RWPE1 (cell line): ENCODE data around the gene GPHA2.

Experiments
- CTCF ChIA-PET: fragments of 350-600 bp; sonication (Branson Sonifier 250); formaldehyde crosslinking; extraction: SDS; loops from one replicate; lab custom pipeline; 2021; lab: Yijun Ruan, JAX
- POLR2A ChIA-PET: fragments of 400-600 bp; formaldehyde crosslinking; extraction: SDS; loops from one replicate; lab custom pipeline; 2020; ENCODE audit warnings: antibody characterized with exemption; ENCODE audit not compliant: low non-redundant PET; lab: Yijun Ruan, JAX
- DNase-seq: peaks from one replicate; pipeline ENCODE4 v3.0.0; 2012; ENCODE audit warnings: low spot score
- H3K27ac ChIP-seq: fragments of 450-650 bp; 2 replicates; pipeline ENCODE4 v1.5.1; 2017
- CTCF ChIP-seq: fragments of 450-650 bp; conservative IDR thresholded peaks from 2 replicates; pipeline ENCODE4 v1.5.1; 2017; ENCODE audit warnings: low read depth, mild to moderate bottlenecking

GPHA2 gene

GRCh38 chr11:64902102-64902900 lies 33.4 kb downstream of the GPHA2 start:
- no peak for DNase-seq
- POLR2A ChIA-PET = no interaction called here
- CTCF ChIA-PET = interaction anchor here (0.6 to 1.4 kb wide), 3 partner anchors 14 to 111 kb away, joined by 3 to 7 read pairs (median 3); partner anchors contain the start of gene ARL2
- no peak overlapping the region; the same call in 1 of the 2 replicates for H3K27ac ChIP-seq
- TF ChIP-seq CTCF = no peak

GRCh38 chr11:64900774-64901173 lies 34.9 kb downstream of the GPHA2 start:
- no peak for DNase-seq
- no peak for TF ChIP-seq CTCF
- CTCF ChIA-PET = interaction anchor here (0.6 to 1.4 kb wide), 3 partner anchors 39 to 113 kb away, joined by 3 to 7 read pairs (median 5); partner anchors contain the start of gene ARL2
- peak overlapping the region; percentile 26 for H3K27ac ChIP-seq
- POLR2A ChIA-PET = interaction anchor here (0.7 kb wide), 1 partner anchor 57 kb away, joined by 3 read pairs; no protein-coding TSS in a partner anchor

GRCh38 chr11:64900263-64900678 lies 35.4 kb downstream of the GPHA2 start:
- no peak for TF ChIP-seq CTCF
- ChIA-PET POLR2A (interaction anchor here (0.6 kb wide), 1 partner anchor 104 kb away, joined by 7 read pairs; no protein-coding TSS in a partner anchor), CTCF (interaction anchor here (0.6 to 0.7 kb wide), 2 partner anchors 40 to 49 kb away, joined by 3 to 5 read pairs; no protein-coding TSS in a partner anchor)
- H3K27ac ChIP-seq = peak overlapping the region; percentile 26
- DNase-seq = peak; percentile 76

- H3K27ac ChIP-seq = peak overlapping the region; percentile 26; the same call in 1 of the 2 replicates
- POLR2A ChIA-PET = no interaction called here
- no peak for DNase-seq
- CTCF ChIA-PET = no interaction called here
- TF ChIP-seq CTCF = no peak
These were observed 37.2 kb downstream of the GPHA2 start for GRCh38 chr11:64898541-64898940.

GRCh38 chr11:64898076-64898445 lies 37.6 kb downstream of the GPHA2 start:
- POLR2A ChIA-PET = no interaction called here
- CTCF ChIA-PET = no interaction called here
- TF ChIP-seq CTCF = no peak

GRCh38 chr11:64897381-64898075 lies 38.2 kb downstream of the GPHA2 start:
- POLR2A ChIA-PET = no interaction called here
- CTCF ChIA-PET = interaction anchor here (1.4 kb wide), 1 partner anchor 9 kb away, joined by 4 read pairs; no protein-coding TSS in a partner anchor
- TF ChIP-seq CTCF = no peak

More at GRCh38 chr11:64898076-64898445, 37.6 kb downstream of the GPHA2 start:
- DNase-seq = no peak
- H3K27ac ChIP-seq = peak overlapping the region; percentile 5; the same call in 1 of the 2 replicates

More at GRCh38 chr11:64897381-64898075, 38.2 kb downstream of the GPHA2 start:
- no peak for DNase-seq
- peak overlapping the region; percentile 5; the same call in 1 of the 2 replicates for H3K27ac ChIP-seq
